Stimulated activated CD8-positive, alpha-beta memory T cell treated with anti-CD3 and anti-CD28 coated beads, Interleukin-12 subunit alpha, Interleukin-12 subunit beta, amount 100 ng/mL, for 24 hours (primary cell): ENCODE data around the gene NR2F1.

Experiments used
- DNase-seq: peaks from one replicate; pipeline ENCODE4 v3.0.0-alpha.2; 2020; ENCODE audit errors: extremely low read depth

NR2F1 gene

DNA sequence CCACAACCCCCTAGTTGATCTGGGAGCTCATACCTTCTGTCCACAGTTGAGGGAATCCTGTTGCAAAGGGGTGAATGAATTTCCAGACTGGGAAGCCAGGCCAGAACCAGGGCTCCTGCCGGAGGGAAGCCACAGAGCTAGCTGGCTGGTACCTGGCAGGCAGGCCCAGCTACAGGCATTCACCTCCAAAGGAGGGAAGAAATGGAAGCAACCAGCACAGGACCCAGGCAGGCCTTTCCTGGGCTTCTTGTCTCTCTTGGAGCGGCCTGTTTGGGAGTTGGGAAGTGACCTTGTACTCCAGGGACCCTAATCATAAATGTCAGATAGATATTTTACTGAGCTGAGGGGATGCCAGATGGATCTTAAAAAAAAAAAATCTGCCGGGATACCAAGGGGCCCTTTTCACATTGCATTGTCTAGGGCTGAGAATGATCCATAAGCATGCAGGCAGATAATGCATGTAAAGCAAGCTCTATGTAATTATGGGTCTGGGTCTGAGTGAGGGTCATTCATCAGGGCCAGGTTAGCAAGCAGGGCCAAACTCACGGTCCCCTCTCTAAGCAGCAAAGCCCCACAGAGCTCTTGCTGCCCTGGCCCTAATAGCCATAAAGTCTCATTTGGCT lies 8.4 kb downstream of the NR2F1 start:
- DNase-seq = no peak

DNA sequence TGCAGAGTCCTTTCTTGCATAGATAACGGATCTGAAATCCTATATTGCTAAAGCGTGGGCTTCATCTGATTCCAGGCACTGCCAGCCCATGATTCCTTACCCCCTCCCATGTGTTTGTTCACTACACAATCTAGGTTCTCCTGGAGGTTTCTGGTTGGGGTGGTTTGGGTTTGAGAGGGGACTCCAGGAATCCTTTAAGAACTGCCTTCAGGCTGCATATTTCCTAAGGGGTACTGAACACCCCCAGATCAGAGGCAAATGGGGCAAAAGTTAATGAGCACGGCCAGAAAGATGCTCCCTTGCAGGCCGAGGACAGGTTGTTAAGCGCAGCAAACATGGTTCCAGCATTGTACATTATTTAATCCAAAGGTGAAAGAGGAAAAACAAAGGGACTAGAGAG lies 9.9 kb downstream of the NR2F1 start:
- DNase-seq = no peak

DNA sequence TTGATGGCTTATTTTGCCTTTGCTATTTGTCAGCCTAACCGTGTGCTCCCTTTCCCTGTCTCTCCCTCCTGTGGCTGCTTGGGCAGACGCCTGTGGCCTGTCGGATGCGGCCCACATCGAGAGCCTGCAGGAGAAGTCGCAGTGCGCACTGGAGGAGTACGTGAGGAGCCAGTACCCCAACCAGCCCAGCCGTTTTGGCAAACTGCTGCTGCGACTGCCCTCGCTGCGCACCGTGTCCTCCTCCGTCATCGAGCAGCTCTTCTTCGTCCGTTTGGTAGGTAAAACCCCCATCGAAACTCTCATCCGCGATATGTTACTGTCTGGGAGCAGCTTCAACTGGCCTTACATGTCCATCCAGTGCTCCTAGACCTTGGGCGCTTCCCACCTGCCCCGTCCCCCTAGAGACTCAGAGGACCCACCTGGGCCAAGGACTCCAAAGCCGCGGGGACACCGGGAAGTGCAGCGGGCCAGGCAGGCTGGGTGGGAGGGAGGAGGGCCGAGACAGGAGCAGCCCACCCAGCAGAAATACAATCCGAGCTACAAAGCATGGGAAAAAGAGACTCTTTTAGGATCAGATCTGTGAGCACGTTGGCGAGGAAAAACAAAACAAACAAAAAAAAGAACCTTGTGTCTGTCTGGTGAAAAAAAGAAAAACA lies 10.6 kb downstream of the NR2F1 start:
- no peak for DNase-seq

DNA sequence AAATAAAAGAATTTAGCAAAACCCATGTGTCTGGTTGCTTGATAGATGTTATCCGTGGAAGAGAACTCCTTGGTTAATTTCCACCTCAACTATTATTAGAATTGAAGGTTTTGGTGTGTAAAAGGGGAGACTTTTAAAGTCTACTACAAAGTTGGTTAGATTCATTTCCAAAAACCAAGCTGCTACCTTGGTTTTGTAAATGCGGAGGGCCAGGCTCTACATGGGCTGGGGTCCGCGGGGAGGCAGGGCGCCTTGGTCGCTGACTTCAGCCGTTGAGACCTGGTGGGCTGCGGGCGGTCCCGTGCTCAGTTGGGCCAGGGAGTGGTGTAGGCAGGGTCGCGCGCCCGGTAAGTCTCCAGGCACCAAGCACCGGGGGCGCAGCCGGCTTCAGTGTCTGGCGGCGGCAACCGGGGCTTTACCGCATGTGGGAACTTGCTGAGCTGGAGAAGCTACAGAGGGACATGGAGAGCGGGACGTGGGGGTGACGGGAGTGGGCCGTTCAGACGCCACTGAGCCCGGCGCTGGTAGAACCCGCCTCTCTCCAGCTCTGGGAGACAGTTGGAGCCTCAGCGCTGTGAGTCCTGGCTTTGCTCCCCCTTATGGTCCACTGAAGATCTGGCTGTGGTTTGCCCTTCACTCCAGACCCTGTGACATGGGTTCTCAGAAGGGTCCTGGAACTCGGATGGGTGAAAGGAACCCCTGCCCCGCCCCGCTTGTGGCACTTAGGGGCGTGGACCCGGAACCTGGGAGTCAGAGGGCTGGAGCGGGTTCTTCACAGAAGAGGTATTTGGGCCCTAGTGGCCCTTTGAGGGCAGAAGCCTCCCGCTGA lies 11.8 kb downstream of the NR2F1 start:
- DNase-seq = no peak

DNA sequence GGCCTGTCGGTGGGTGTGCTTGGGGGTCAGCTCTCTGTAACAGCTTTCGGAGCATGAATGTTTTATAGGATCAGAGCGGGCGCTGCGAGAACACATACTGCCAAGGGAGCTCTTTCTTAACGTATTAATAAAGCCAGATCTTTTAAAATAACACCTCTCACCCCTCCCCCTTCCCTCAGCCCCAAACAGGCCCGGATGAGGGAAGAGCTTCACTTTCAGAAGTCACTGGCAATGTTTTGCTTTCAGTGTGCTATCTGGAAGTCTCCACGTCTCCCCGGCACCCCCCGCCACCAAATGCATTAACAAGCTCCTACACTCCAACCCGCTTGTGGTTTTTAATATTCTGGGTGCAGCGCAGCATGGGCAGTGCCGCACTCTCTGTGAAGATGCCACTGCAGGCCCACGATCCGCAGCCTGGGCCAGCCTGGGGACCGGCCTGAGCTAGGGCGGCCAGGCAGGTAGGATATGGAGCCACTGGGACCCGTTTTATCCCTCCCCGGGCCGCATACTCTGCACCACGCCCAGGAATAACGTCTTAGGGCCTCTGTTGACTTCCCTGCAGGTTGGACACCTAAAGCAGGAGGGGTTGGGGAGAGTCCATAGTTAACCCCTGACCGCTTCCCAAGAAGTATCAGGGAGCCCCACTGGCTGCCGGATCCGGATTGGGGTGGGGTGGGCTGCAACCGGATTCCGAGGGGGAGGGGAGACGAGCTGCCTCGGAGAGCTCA lies 12.6 kb downstream of the NR2F1 start:
- DNase-seq = no peak

DNA sequence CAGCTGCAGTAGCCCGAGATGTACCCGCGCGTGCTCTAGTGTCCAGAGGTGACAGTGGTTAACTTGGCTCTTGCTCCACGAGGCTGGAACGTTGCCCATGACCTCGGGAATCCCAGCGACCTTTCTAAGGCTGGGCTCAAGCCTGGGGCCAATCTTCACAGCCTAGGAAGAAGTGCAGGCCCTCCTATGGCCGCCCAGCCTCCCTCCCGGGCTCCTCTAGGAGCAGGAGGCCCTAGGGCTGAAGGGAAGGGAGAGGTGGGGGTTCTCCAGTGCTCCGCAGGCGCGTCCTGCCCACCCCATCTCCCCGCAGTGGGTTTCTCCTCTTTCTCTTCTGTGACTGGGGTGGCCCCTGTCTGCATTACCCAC lies 13.3 kb downstream of the NR2F1 start:
- DNase-seq = no peak

DNA sequence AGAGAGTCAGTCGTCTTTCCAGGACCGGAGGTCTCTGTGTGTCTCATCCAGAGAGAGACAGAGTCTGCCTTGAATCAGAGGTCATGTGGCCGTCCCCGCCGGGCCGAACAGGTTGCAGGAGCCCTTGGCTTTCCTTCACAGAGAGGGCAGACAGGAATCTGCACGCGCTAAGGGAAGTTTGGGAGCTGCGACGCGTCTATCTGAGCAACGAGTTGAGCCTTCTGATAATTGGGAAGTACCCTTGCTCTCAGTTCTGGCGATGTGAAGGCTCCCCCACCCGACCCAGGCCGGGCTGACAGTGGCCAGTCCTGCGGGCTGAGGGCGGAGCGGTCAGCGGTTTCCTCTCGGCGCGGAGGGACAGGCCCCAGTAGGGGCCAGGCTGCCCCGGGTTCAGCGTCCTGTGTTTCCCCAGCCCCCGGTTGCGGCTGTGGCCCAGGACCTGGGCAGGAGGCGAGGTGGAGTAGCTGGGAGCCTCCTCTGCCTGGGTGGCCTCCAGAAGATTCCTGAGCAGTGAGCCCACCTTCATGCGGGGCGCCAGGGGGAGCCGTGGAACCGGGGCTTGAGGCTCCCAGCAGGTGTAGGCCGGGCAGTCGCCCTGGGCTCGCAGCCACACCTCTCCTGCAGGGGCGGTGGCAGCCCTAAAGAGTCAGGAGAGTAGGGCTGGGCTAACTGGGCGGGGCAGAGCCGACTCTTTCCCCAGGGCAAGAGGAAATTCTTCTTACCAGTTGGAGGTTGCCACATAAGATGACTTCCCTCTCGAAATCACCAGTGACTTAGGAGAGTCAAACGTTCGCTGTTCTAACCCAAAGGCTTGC lies 13.9 kb downstream of the NR2F1 start:
- DNase-seq = no peak

DNA sequence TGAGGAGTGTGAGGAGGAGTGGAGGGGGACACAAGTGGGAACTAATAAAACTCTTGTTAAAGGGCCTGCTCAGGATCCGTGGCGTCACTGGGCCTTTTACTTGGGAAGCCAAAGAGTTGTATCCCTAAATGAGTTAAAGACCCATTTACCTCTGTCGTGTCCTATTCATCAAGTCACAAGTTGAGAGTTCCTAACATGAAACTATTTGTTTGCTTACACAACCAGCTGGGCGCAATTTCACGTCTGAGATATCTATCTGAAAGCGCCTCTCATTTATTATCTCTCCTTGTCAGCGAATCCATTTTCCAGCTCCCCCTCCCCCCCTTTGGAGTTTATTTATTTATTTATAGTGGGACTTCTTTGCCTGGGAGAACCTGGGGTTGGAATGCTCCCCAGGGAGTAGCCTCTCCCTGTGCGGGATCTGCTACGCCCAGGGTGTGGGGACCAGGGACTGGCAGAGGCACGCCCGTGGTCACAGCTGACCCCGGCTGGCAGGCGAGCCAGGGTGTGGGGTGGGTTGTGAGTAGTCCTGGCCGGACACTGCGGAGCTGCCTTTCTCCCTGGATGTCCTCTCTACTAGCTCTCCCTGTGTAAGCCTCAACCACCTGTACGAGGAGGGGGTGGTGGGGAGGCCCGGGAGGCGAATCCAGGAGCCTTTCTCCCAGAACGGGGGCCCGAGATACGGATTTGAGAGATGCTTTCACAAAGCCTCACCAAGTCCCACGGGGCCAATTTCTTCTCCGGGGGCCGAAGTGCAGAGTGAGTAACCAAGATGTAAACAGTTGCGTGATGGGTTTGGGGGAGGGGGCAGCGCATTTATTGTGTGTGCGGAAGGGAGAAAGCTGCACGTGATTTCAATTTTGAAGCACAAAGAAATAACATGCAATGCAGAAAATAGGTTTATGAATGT lies 15.3 kb downstream of the NR2F1 start:
- DNase-seq = no peak

DNA sequence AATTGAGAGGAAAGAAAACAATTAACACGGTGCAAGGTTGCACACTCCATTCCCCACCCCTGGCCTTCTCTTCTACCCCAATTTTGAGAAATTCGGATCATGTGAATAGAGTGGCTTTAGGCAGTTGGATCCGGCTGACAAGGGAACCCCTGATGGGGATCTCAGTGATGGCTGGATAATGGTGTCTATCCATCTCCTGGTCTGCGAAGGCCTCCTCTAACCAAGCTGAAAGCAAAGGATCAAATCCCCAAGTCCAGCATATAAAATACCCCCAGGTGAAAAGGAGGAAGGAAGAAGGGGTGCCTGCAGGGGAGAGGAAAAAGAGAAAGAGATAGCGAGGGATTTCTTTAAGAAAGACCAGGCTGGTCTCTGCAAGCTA lies 16.0 kb downstream of the NR2F1 start:
- no peak for DNase-seq

DNA sequence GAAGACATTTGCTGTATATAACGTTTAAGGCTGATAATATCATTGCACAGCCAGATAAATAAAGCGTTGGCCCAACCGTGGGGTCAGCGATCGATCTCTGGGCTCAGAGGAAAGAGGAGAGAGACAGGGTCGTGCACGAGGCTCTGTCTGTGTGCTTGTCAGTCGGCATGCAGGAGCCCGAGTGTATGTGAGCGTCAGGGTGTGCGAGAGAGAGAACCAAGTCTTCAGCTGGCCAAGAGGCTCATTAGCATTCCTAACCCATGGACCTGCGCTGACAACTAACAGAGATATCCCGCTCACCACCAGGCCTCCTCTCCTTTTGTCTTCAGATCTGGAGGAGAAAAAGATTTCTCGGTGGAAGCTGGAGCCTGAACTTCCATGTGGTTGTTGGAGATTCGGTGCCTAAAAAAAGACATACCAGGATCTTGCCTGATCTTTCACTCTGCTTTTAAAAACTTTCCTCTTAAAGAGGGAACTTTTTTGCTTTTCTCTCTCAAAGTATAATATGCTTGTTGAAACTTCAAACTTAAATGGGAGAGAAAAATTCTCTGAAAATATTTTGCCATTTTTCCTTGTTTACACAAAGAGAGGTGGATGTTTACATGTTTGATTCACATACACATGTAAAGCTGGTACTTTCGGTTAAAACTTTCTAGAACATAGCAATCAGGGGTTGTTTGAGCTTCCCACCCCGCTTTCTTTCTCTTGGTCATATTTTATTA lies 16.5 kb downstream of the NR2F1 start:
- no peak for DNase-seq

DNA sequence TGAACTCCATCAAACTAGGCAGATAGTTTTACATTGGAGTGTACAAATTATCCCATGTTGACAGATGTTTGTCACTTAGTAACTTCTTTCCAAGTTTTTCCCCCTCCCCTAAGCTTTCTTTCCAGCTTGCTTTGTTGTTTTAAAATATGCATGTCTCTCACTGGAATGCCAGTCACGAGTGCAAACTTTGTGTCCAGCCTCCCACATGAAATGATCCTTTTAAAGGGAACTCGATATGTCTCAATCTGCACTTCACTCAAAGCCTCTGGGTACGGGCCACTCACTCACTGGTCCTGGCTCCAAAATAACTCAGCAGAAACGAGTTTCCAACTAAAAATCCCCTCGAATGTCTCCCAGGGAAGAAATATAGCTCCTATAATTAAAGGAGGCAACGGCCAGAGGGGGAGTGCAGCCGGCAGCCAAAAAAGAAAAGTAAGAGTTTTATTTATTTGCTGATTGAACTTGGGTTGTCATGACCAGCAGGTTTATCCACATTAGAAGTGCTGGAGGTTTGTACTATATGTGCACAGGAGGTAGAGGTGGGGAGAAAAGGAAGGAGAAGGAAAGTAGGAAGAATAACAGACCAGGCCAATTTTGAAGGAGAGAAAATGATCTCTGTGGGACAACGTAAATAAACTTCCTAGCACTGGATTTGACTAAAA lies 17.5 kb downstream of the NR2F1 start:
- DNase-seq = no peak

DNA sequence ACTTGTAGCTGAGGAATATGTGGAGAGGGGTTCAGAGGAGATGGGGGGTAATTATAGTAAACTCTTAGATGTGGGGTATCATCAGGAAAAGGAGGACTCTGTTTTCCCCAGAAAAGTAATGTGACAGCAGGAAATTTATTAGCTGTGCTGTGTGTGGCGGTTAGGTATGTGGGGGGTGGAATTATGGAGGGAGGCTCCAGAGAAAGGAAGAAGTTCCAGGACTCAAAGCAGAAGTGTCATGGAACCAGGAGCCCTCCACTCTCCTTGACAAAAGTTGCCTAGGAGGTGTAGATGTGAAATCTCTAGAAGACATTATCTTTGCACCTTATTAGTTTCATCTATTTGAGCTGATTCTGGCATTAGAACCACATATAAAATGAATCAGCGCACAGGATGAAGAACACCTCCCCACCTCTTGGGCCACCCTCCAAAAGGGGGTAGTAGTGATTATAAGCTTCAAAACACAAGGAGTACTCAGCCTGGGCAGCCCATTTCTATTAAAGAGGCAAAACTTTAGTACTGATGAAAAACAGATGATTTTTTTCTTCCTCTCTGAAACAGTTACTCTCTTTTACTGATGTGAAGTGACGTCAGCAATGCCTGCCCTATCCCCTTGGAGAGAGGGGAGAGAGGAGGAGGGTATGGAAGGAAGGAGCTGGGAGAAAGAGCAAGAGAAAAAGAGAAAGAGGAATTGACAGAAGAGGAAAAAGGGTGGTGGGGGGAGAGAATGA lies 18.2 kb downstream of the NR2F1 start:
- DNase-seq = no peak

DNA sequence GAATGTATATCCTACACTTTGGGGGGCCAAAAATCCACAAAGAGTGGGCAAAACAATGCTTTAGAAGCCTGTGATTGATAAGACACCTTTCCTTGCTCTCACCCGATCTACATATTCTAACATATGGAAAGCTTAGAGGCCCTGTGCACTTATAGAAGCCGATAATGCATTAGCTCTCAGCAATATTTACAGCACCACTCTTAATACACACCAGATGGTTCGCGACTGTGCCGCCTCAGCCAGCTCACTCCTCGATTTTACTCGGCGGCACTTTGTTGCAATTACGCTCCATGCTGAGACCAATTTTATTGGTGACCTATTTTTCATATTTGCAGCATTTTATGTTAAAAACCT lies 18.8 kb downstream of the NR2F1 start:
- no peak for DNase-seq

DNA sequence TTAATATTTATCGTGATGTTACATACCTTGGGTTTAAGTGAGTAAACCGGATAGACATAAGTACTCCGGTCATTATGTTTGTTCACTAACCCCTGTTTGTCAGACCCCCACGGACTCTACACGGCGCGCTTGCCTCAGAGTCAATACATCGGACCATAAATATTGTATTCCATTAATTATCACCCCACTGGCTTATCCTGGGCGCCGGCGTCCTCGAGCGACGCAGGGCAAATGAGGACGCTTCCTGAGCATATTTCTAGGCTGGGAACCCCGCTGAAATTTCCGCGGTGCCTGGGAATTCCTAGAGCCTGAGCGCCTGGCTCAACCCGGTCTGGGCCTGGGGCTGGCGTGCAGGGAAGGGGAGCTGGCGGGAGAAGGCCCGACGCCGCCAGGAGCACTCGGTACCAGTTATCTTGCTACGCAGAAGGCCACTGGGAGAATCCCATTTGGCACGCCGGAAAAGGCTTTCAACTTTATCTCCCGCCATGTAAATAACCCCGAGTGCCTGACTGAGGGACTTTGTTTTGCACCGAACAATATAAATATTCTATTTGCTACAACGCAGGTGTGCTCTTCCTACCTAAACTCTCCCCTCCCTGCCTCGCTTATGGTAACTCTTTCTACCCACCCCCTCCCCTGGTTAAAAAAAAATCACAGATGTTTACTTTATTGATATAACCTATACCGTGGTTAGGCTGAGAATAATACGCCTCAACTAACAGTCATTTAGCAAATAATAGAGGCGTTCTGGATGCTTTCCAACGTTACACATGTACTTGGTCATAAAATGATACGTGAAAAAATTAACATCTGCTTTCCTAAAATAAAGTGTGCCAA lies 19.4 kb downstream of the NR2F1 start:
- DNase-seq = no peak

DNA sequence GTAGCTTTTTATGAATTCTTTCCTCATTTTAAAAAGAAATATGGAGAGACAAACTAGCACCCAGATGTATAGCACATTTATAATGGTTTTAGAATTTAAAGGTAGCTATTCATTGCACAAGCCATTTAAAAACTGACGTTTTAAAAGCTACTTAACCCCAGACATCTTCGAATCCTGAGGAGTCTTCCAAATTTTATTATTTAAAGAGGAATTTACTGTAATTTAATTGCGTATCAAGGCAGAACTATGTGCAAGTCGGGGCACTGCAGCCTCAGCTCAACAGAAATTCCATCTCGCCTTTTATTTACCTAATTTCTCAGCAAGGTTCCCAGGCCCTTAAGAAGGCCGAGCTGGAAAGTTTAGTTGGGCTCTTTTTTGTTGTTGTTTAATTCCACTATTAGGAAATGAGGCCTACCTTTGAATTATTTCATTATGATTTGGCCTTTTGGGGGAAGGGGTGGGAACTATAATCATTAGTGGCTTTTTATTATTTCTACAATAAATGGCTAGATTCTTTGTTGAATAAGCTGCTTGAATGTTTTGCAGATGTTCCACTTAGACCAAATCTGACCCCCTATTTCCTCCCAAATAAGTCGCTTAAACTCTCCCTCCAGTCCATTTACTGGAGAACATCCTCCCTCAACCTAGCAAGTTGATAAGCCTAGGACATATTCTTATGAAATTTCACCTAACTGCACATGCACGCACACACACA lies 20.2 kb downstream of the NR2F1 start:
- DNase-seq = no peak

DNA sequence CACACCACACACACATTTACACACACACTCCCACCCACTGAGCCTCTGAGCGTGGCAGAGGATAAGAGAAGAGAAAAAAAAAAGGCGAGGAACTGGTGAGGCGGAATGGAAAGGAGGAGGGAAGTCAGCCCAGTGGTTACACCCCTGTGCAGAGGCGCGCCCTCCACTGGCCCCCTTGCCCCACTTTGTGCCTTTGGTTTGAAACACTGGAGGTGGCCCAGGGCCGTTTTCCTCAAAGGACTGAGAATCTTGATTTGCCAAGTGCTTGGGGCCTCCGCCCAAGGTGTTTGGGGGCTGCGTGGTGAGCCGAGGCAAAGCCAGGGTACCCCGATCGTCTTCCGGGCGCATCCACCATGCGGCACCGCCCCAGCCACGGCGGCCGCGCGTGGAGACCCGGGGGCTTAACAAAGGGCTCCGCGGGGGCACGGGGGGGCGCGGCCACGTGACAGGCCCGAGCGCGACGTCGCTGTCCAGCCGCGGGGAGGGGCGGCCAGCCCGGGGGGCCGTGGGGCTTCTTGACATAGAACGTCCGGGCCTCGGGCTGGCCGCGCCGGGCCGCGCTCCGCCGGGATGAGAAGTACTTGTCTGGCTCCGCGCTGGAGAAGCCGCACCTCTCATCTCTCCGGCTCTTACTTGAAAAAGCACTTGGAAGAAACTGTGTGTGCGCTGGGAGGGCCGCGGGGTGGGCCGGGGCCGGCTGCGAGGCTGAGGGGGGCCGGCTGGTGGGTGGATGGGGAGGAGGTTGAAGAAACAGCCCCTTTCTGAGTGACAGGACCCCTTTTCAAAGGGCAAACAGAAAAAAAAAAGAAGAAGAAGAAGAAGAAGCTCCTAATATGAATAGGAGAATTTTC lies 21.0 kb downstream of the NR2F1 start:
- DNase-seq = no peak
